K562 (cell line): Measurements from ENCODE around the gene BRAT1. TPM values are rescaled to one million over a fixed set of nuclear protein-coding genes. Genes with fewer than 3 reads are reported as not detected.

Experiments
- ATAC-seq: fragments of 200-7000 bp; cut with Tn5 transposase; 3 replicates; pipeline ENCODE4 v1.9.1; 2020; ENCODE audit warnings: moderate library complexity
- BruUV-seq: library from RNA; stranded (reverse); fragments of 400-500 nt; replicated peaks from 2 replicates; lab custom pipeline; 2021; lab: Mats Ljungman, UMichigan
- CTCF ChIA-PET: fragments of 300-600 bp; formaldehyde crosslinking; extraction: SDS; loops from one replicate; lab custom pipeline; 2021; ENCODE audit warnings: low intra/inter-chr PET ratio; lab: Yijun Ruan, JAX
- POLR2A ChIA-PET: fragments of 300-600, 350-650 bp; sonication (Branson Sonifier 250); formaldehyde crosslinking; extraction: SDS; loops from one replicate; lab custom pipeline; 2021; ENCODE audit warnings: antibody characterized with exemption, inconsistent platforms; lab: Yijun Ruan, JAX
- DNase-seq, 4 experiments: peaks; one replicate each; pipeline versions ENCODE4 v3.0.0 to v3.0.0-alpha.2; 2011 to 2018; ENCODE audit warnings: low spot score in 3 of 4, mixed read lengths in 3 of 4; ENCODE audit errors: extremely low read depth in 1 of 4
- FAIRE-seq: peaks from 2 replicates; lab custom pipeline; 2011; peaks lifted over from hg19 to GRCh38; lab: Jason Lieb, UNC
- H2AFZ ChIP-seq: 2 replicates; pipeline ENCODE4 v1.6.0; 2011; ENCODE audit warnings: low read depth, low read length, control low read depth, inconsistent platforms
- H3K27ac ChIP-seq: fragments of 200-600 bp; 3 replicates; pipeline ENCODE4 v1.8.0; 2011; ENCODE audit warnings: low read depth, mild to moderate bottlenecking, control low read depth, inconsistent platforms, low read length, moderate library complexity, mixed read lengths; ENCODE audit errors: extremely low read depth
- H3K27me3 ChIP-seq, 2 experiments: fragments of 300-600 bp in 1 of 2; 2 replicates in 1 of 2; 3 replicates in 1 of 2; pipeline versions ENCODE4 v1.6.0 to v1.8.0; 2011; ENCODE audit warnings: inconsistent platforms in 2 of 2, low read length in 2 of 2, mild to moderate bottlenecking in 1 of 2, mixed read lengths in 1 of 2, moderate library complexity in 1 of 2; ENCODE audit not compliant: control insufficient read depth in 2 of 2, insufficient read depth in 2 of 2
- H3K36me3 ChIP-seq: fragments of 300-600 bp; 3 replicates; pipeline ENCODE4 v1.8.0; 2011; ENCODE audit warnings: mild to moderate bottlenecking, low read length, inconsistent platforms; ENCODE audit not compliant: control insufficient read depth, insufficient read depth
- H3K4me1 ChIP-seq, 2 experiments: fragments of 200-600 bp in 1 of 2; replicated peaks in 1 of 2; 2 replicates in 1 of 2; 3 replicates in 1 of 2; pipeline versions ENCODE4 v1.5.1 to v1.8.0; 2011; ENCODE audit warnings: inconsistent platforms in 2 of 2, low read length in 2 of 2, mild to moderate bottlenecking in 1 of 2, mixed read lengths in 1 of 2, moderate library complexity in 1 of 2; ENCODE audit not compliant: control insufficient read depth in 2 of 2, insufficient read depth in 2 of 2
- H3K4me2 ChIP-seq: 2 replicates; pipeline ENCODE4 v1.6.1; 2011; ENCODE audit warnings: low read length, control low read depth, inconsistent platforms, mixed read lengths; ENCODE audit not compliant: insufficient read depth
- H3K4me3 ChIP-seq: fragments of 200-600 bp; sonication (generic), shearing (Covaris generic); 2 replicates; pipeline ENCODE4 v1.5.1; 2016; ENCODE audit warnings: control low read depth, inconsistent platforms
- H3K79me2 ChIP-seq: fragments of 200-600 bp; 3 replicates; pipeline ENCODE4 v1.8.0; 2011; ENCODE audit warnings: low read length, inconsistent platforms; ENCODE audit not compliant: control insufficient read depth, insufficient read depth
- H3K9ac ChIP-seq, 2 experiments: 2 replicates each; pipeline versions ENCODE4 v1.6.0 to v1.6.1; 2011; ENCODE audit warnings: low read depth in 2 of 2, low read length in 2 of 2, control low read depth in 1 of 2, inconsistent platforms in 1 of 2, mild to moderate bottlenecking in 1 of 2, mixed read lengths in 1 of 2; ENCODE audit not compliant: insufficient read depth in 1 of 2
- H3K9me1 ChIP-seq: one replicate; pipeline ENCODE4 v1.6.0; 2011; ENCODE audit warnings: inconsistent platforms, mild to moderate bottlenecking, low read length, moderate library complexity; ENCODE audit not compliant: control insufficient read depth, insufficient read depth
- H3K9me3 ChIP-seq: replicated peaks from 2 replicates; pipeline ENCODE4 v1.5.1; 2011; ENCODE audit warnings: low read depth, low read length, inconsistent platforms; ENCODE audit not compliant: control insufficient read depth, insufficient read depth
- H4K20me1 ChIP-seq: replicated peaks from 2 replicates; pipeline ENCODE4 v1.6.1; 2011; ENCODE audit warnings: low read length, inconsistent platforms, mixed read lengths; ENCODE audit not compliant: control insufficient read depth, insufficient read depth
- ARID4B ChIP-seq: sonication (generic); formaldehyde crosslinking; IDR thresholded peaks from 2 replicates; pipeline ENCODE4 v1.8.0; 2022; ENCODE audit warnings: mild to moderate bottlenecking, missing genetic modification reagents
- BCOR ChIP-seq: fragments of 450-650 bp; IDR thresholded peaks from 2 replicates; pipeline ENCODE4 v1.6.1; 2016
- KDM1A ChIP-seq, 2 experiments: fragments of 450-650 bp; IDR thresholded peaks; 2 replicates each; pipeline ENCODE4 v1.6.1; 2016; ENCODE audit warnings: mild to moderate bottlenecking in 2 of 2
- KLF6 ChIP-seq: fragments of 250-450 bp; sonication (Bioruptor Pico); IDR thresholded peaks from 2 replicates; pipeline ENCODE4 v1.4.0; 2020; ENCODE audit warnings: mild to moderate bottlenecking, moderate library complexity, borderline replicate concordance
- SMARCA5 ChIP-seq: fragments of 450-650 bp; IDR thresholded peaks from 2 replicates; pipeline ENCODE4 v1.6.1; 2016
- ZNF740 ChIP-seq, 3 experiments: fragments of 200-800 bp in 1 of 3; sonication (Bioruptor generic) in 1 of 3; sonication (generic) in 1 of 3; formaldehyde crosslinking in 1 of 3; IDR thresholded peaks; 2 replicates each; pipeline versions ENCODE4 v1.6.1 to v1.8.0; 2016 to 2022; ENCODE audit warnings: mild to moderate bottlenecking in 2 of 3, missing compliant biosample characterization in 2 of 3, missing genetic modification characterization in 2 of 3, missing genetic modification reagents in 1 of 3
- WGBS: fragments of 100-300 bp; shearing (Covaris generic); methylation state at CpG from one replicate; pipeline ENCODE4 v1.1.6; 2016; ENCODE audit warnings: low coverage, mixed read lengths; ENCODE audit not compliant: insufficient coverage; ENCODE audit errors: missing lambda C conversion rate; 5-methylcytosine and 5-hydroxymethylcytosine counted together
- in situ Hi-C: fragments of 300-500 bp; cut with MboI; formaldehyde crosslinking; loops from 4 replicates; pipeline ENCODE4 v1.15.0; 2018; ENCODE audit warnings: inconsistent platforms, mixed read lengths
- intact Hi-C: fragments of 100-400 bp; cut with micrococcal nuclease; formaldehyde crosslinking; loops from 2 replicates; pipeline ENCODE4 v1.14.2; 2022
- polyA plus RNA-seq, 8 experiments: library from polyadenylated mRNA; depleted of rRNA in 4 of 8; stranded (reverse) in 5 of 8; unstranded in 3 of 8; fragments of >200 nt; fragmentation: Nextera tagmentation in 2 of 8; fragmentation: Illumina TruSeq in 1 of 8; extraction: Ambion mirVana in 2 of 8; extraction: Trizol in 1 of 8; gene quantifications; 2 replicates each; pipeline versions ENCODE4 v1.2.1 to v1.2.3, GENCODE V29; 2011 to 2014; ENCODE audit warnings: inconsistent platforms in 1 of 8, missing spikeins in 1 of 8
- total RNA-seq, 7 experiments: library from RNA; depleted of rRNA in 6 of 7; stranded (reverse); fragments of >200 nt in 6 of 7; fragmentation: Illumina TruSeq in 2 of 7; extraction: Trizol in 2 of 7; gene quantifications; 2 replicates each; pipeline versions ENCODE4 v1.2.1 to v1.2.3, GENCODE V29; 2011 to 2021; ENCODE audit warnings: low replicate concordance in 1 of 7

Gene BRAT1
- total and polyA plus RNA-seq, 9 of the 15 experiments (the other 6 are each of a cell fraction or from before 2014, with no cell fraction given), result 0.13 to 49.6 (median 10.5) TPM

GRCh38 chr7:2496375-2496774, 58.9 kb downstream of the BRAT1 start:
- in situ Hi-C loops (no loop called here), intact Hi-C loops (no loop called here)
- Histone ChIP-seq H3K79me2 (no peaks in the 10 kb centered on the region), H3K9ac (no peak overlapping the region), H3K36me3 (no peaks in the 10 kb centered on the region), H3K4me2 (no peak overlapping the region), H3K9me1 (no peaks in the 10 kb centered on the region), H3K4me1 (peaks cover 0 to 39% of the 10 kb centered on the region in 2 experiments; a peak in 2 of 5 replicates), H3K4me3 (no peak overlapping the region), H4K20me1 (no peaks in the 10 kb centered on the region), H2AFZ (no peak overlapping the region), H3K27ac (no peak overlapping the region), H3K27me3 (peaks cover 6 to 30% of the 10 kb centered on the region in 2 experiments; a peak in 3 of 5 replicates), H3K9me3 (no peaks in the 10 kb centered on the region)
- no peak for DNase-seq
- WGBS, result 8% methylated on average over 9 of the region's 9 CpGs
- FAIRE-seq, result no peak
- BruUV-seq, result no TSS peak
- POLR2A ChIA-PET, result interaction anchor here (0.8 kb wide), 1 partner anchor 15 kb away, joined by 3 read pairs; no protein-coding TSS in a partner anchor
- TF ChIP-seq ARID4B (no peak), KDM1A (IDR thresholded peaks at IDR 0.05) (peak; percentile 23 to 37; a peak in 1 of 4 replicates), BCOR (peak; percentile 65), ZNF740 (CRISPR knock-in tag; IDR thresholded peaks at IDR 0.05) (peak; percentile 53), ZNF740 (tag; IDR thresholded peaks at IDR 0.05) (no peak), SMARCA5 (peak; percentile 52; the same call in 1 of the 2 replicates), KLF6 (CRISPR knock-in tag) (no peak)
- CTCF ChIA-PET, result no interaction called here
- ATAC-seq, result no peak
